SK-N-SH (cell line): ENCODE data around the gene PYY. TPM values are rescaled to one million over a fixed set of nuclear protein-coding genes. Genes with fewer than 3 reads are reported as not detected.

Source experiments
- CTCF ChIA-PET: fragments of 300-600, 350-600 bp; formaldehyde crosslinking; extraction: SDS; loops from one replicate; lab custom pipeline; 2021; lab: Yijun Ruan, JAX
- POLR2A ChIA-PET: fragments of 350-600 bp; sonication (Branson Sonifier 250); formaldehyde crosslinking; extraction: SDS; loops from one replicate; lab custom pipeline; 2020; ENCODE audit warnings: antibody characterized with exemption, inconsistent platforms; lab: Yijun Ruan, JAX
- DNase-seq: peaks from one replicate; pipeline ENCODE4 v3.0.0; 2012
- H2AFZ ChIP-seq: fragments of 200-600 bp; sonication (generic); 2 replicates; pipeline ENCODE4 v1.8.1; 2016; ENCODE audit warnings: antibody characterized with exemption, mild to moderate bottlenecking, low read depth
- H3F3A ChIP-seq: fragments of 200-600 bp; sonication (generic); replicated peaks from 2 replicates; pipeline ENCODE3; 2016; ENCODE audit warnings: antibody characterized with exemption, mild to moderate bottlenecking; ENCODE audit not compliant: insufficient read depth
- H3K27ac ChIP-seq, 2 experiments: fragments of 200-500 bp in 1 of 2; fragments of 200-600 bp in 1 of 2; sonication (Bioruptor generic) in 1 of 2; sonication (generic), shearing (Covaris generic) in 1 of 2; 2 replicates each; pipeline versions ENCODE4 v1.5.1 to v1.6.1; 2014 to 2016; ENCODE audit warnings: low read depth in 2 of 2, inconsistent platforms in 1 of 2, low read length in 1 of 2, mild to moderate bottlenecking in 1 of 2, mixed read lengths in 1 of 2
- H3K27me3 ChIP-seq: fragments of 200-600 bp; sonication (generic), shearing (Covaris generic); 2 replicates; pipeline ENCODE4 v1.6.1; 2016; ENCODE audit warnings: mixed run types; ENCODE audit not compliant: insufficient read depth
- H3K36me3 ChIP-seq, 2 experiments: fragments of 200-500 bp in 1 of 2; fragments of 200-600 bp in 1 of 2; sonication (Bioruptor generic) in 1 of 2; sonication (generic) in 1 of 2; replicated peaks in 1 of 2; 2 replicates each; pipeline versions ENCODE3 to v1.5.1; 2014 to 2016; ENCODE audit warnings: low read length in 1 of 2, mild to moderate bottlenecking in 1 of 2; ENCODE audit not compliant: insufficient read depth in 2 of 2, control insufficient read depth in 1 of 2
- H3K4me1 ChIP-seq, 2 experiments: fragments of 200-500 bp in 1 of 2; fragments of 200-600 bp in 1 of 2; sonication (Bioruptor generic) in 1 of 2; sonication (generic), shearing (Covaris generic) in 1 of 2; 2 replicates each; pipeline versions ENCODE4 v1.5.1 to v1.6.1; 2014 to 2016; ENCODE audit warnings: low read depth in 1 of 2, low read length in 1 of 2, mixed run types in 1 of 2; ENCODE audit not compliant: insufficient read depth in 2 of 2, control insufficient read depth in 1 of 2
- H3K4me2 ChIP-seq: fragments of 200-600 bp; sonication (generic), shearing (Covaris generic); 2 replicates; pipeline ENCODE4 v1.6.1; 2017; ENCODE audit warnings: mixed run types
- H3K4me3 ChIP-seq, 2 experiments: fragments of 200-500 bp in 1 of 2; fragments of 200-600 bp in 1 of 2; sonication (Bioruptor generic) in 1 of 2; sonication (generic), shearing (Covaris generic) in 1 of 2; 2 replicates each; pipeline versions ENCODE4 v1.5.1 to v1.8.1; 2014 to 2016; ENCODE audit warnings: low read depth in 2 of 2, inconsistent platforms in 1 of 2, low read length in 1 of 2, mild to moderate bottlenecking in 1 of 2, mixed read lengths in 1 of 2, moderate library complexity in 1 of 2
- H3K79me2 ChIP-seq: fragments of 200-600 bp; sonication (generic); 2 replicates; pipeline ENCODE4 v1.8.1; 2017; ENCODE audit warnings: mild to moderate bottlenecking; ENCODE audit not compliant: insufficient read depth
- H3K9ac ChIP-seq: fragments of 200-600 bp; sonication (generic); 2 replicates; pipeline ENCODE4 v1.6.1; 2017; ENCODE audit warnings: mixed run types
- H3K9me2 ChIP-seq: fragments of 200-600 bp; sonication (generic); 2 replicates; pipeline ENCODE4 v1.6.1; 2017; ENCODE audit warnings: mixed run types
- H3K9me3 ChIP-seq: fragments of 200-600 bp; sonication (generic); 2 replicates; pipeline ENCODE4 v1.6.1; 2017; ENCODE audit warnings: mixed run types, mild to moderate bottlenecking, moderate library complexity
- H4K20me1 ChIP-seq: fragments of 200-600 bp; sonication (generic); 2 replicates; pipeline ENCODE4 v1.6.1; 2017; ENCODE audit warnings: mild to moderate bottlenecking, mixed run types; ENCODE audit not compliant: insufficient read depth
- CHD2 ChIP-seq: fragments of 150-350 bp; IDR thresholded peaks from 2 replicates; pipeline ENCODE4 v1.6.1; 2018; ENCODE audit warnings: low read length; ENCODE audit not compliant: partially characterized antibody
- EZH2phosphoT487 ChIP-seq: fragments of 200-600 bp; sonication (generic); IDR thresholded peaks from 2 replicates; pipeline ENCODE4 v1.6.1; 2017; ENCODE audit warnings: low read depth, mixed run types, mild to moderate bottlenecking, antibody characterized with exemption, moderate library complexity, borderline replicate concordance
- FOXJ3 ChIP-seq: sonication (generic); formaldehyde crosslinking; IDR thresholded peaks from 2 replicates; pipeline ENCODE4 v1.5.1; 2020; ENCODE audit warnings: mild to moderate bottlenecking, missing genetic modification reagents
- GATA2 ChIP-seq: sonication (generic); formaldehyde crosslinking; IDR thresholded peaks from 2 replicates; pipeline ENCODE4 v1.5.0; 2020; ENCODE audit warnings: mild to moderate bottlenecking, missing genetic modification reagents
- JUND ChIP-seq: IDR thresholded peaks from 2 replicates; pipeline ENCODE4 v1.4.0; 2012
- MXI1 ChIP-seq: IDR thresholded peaks from 2 replicates; pipeline ENCODE4 v1.6.1; 2012; ENCODE audit warnings: mild to moderate bottlenecking, low read depth, low read length, improper control_type of control experiment
- POLR2AphosphoS5 ChIP-seq: IDR thresholded peaks from 2 replicates; pipeline ENCODE4 v1.6.1; 2012; ENCODE audit warnings: low read depth, low read length
- RAD21 ChIP-seq: IDR thresholded peaks from 2 replicates; pipeline ENCODE4 v1.6.1; 2012; ENCODE audit warnings: mild to moderate bottlenecking, low read length
- RFX5 ChIP-seq: IDR thresholded peaks from 2 replicates; pipeline ENCODE4 v1.6.1; 2012; ENCODE audit warnings: mild to moderate bottlenecking, improper control_type of control experiment, low read length
- SIN3A ChIP-seq: IDR thresholded peaks from 2 replicates; pipeline ENCODE4 v1.6.1; 2012; ENCODE audit warnings: low read depth, mild to moderate bottlenecking, low read length, moderate library complexity, borderline replicate concordance
- TAF1 ChIP-seq: IDR thresholded peaks from 2 replicates; pipeline ENCODE4 v1.6.1; 2012; ENCODE audit warnings: low read depth, mild to moderate bottlenecking, low read length, moderate library complexity, borderline replicate concordance
- WGBS: methylation state at CpG from one replicate; pipeline ENCODE4 v1.1.6; 2017; ENCODE audit warnings: low lambda C conversion rate; 5-methylcytosine and 5-hydroxymethylcytosine counted together
- polyA plus RNA-seq, 3 experiments: library from polyadenylated mRNA; depleted of rRNA; stranded (reverse); fragments of >200 nt; gene quantifications; 2 replicates each; pipeline ENCODE4 v1.2.3, GENCODE V29; 2012
- TF ChIP-seq, protein P1 (sequence below): IDR thresholded peaks from 2 replicates; pipeline ENCODE4 v1.6.1; 2012; ENCODE audit warnings: mild to moderate bottlenecking, low read depth, low read length, moderate library complexity
- TF ChIP-seq, protein P2 (sequence below): IDR thresholded peaks from 2 replicates; pipeline ENCODE4 v1.4.0; 2012; ENCODE audit warnings: low read depth, borderline replicate concordance
- TF ChIP-seq, protein P3 (sequence below): IDR thresholded peaks from 2 replicates; pipeline ENCODE4 v1.4.0; 2012; ENCODE audit warnings: low read depth, borderline replicate concordance

Gene PYY
- polyA plus RNA-seq, 1 of the 3 experiments (the other 2 are of a cell fraction): 0.21 TPM

DNA sequence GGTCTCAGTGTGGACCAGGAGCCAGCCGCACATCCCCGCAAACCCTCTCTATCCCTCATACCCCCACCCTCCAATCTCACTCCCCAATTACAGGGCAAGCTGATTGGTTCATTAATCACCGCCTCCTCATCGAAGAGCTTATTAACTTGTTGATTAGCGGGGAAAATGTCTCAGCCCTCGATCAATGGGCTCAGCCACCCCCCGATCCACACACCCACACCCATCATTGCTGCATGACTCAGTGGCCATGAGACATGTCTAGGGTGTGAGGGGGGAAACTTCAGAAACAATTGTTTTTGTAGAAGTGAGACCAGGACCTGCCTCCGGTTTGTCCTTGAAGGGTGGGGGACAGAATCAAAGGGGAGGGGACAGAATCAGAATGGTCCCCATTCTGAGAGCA lies 2.5 kb upstream of the PYY start:
- 80% methylated on average over 8 of the region's 8 CpGs for WGBS

More for the DNA sequence above, 2.5 kb upstream of the PYY start:
- no peak for DNase-seq
- Histone ChIP-seq H3K4me2 (no peak overlapping the region), H3K36me3 (no peaks in the 10 kb centered on the region), H4K20me1 (no peaks in the 10 kb centered on the region), H3K4me1 (no peaks in the 10 kb centered on the region), H3F3A (no peaks in the 10 kb centered on the region), H3K27ac (no peak overlapping the region), H3K9me2 (no peaks in the 10 kb centered on the region), H3K9me3 (no peaks in the 10 kb centered on the region), H3K4me3 (no peak overlapping the region)
- POLR2A ChIA-PET: no interaction called here
- no peak for TF ChIP-seq SIN3A
- TF ChIP-seq GATA2: no peak
- TF ChIP-seq, protein P1, sequence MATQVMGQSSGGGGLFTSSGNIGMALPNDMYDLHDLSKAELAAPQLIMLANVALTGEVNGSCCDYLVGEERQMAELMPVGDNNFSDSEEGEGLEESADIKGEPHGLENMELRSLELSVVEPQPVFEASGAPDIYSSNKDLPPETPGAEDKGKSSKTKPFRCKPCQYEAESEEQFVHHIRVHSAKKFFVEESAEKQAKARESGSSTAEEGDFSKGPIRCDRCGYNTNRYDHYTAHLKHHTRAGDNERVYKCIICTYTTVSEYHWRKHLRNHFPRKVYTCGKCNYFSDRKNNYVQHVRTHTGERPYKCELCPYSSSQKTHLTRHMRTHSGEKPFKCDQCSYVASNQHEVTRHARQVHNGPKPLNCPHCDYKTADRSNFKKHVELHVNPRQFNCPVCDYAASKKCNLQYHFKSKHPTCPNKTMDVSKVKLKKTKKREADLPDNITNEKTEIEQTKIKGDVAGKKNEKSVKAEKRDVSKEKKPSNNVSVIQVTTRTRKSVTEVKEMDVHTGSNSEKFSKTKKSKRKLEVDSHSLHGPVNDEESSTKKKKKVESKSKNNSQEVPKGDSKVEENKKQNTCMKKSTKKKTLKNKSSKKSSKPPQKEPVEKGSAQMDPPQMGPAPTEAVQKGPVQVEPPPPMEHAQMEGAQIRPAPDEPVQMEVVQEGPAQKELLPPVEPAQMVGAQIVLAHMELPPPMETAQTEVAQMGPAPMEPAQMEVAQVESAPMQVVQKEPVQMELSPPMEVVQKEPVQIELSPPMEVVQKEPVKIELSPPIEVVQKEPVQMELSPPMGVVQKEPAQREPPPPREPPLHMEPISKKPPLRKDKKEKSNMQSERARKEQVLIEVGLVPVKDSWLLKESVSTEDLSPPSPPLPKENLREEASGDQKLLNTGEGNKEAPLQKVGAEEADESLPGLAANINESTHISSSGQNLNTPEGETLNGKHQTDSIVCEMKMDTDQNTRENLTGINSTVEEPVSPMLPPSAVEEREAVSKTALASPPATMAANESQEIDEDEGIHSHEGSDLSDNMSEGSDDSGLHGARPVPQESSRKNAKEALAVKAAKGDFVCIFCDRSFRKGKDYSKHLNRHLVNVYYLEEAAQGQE: no peak
- no peak for TF ChIP-seq FOXJ3 (CRISPR knock-in tag)
- no peak for TF ChIP-seq RFX5
- TF ChIP-seq MXI1: no peak
- no peak for TF ChIP-seq CHD2
- TF ChIP-seq RAD21: no peak
- TF ChIP-seq TAF1: no peak
- TF ChIP-seq, protein P2, sequence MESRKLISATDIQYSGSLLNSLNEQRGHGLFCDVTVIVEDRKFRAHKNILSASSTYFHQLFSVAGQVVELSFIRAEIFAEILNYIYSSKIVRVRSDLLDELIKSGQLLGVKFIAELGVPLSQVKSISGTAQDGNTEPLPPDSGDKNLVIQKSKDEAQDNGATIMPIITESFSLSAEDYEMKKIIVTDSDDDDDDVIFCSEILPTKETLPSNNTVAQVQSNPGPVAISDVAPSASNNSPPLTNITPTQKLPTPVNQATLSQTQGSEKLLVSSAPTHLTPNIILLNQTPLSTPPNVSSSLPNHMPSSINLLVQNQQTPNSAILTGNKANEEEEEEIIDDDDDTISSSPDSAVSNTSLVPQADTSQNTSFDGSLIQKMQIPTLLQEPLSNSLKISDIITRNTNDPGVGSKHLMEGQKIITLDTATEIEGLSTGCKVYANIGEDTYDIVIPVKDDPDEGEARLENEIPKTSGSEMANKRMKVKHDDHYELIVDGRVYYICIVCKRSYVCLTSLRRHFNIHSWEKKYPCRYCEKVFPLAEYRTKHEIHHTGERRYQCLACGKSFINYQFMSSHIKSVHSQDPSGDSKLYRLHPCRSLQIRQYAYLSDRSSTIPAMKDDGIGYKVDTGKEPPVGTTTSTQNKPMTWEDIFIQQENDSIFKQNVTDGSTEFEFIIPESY: no peak
- TF ChIP-seq, protein P3, sequence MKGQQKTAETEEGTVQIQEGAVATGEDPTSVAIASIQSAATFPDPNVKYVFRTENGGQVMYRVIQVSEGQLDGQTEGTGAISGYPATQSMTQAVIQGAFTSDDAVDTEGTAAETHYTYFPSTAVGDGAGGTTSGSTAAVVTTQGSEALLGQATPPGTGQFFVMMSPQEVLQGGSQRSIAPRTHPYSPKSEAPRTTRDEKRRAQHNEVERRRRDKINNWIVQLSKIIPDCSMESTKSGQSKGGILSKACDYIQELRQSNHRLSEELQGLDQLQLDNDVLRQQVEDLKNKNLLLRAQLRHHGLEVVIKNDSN: no peak
- TF ChIP-seq EZH2phosphoT487: no peak
- no peak for TF ChIP-seq JUND
- TF ChIP-seq POLR2AphosphoS5: no peak
- TF ChIP-seq, all 33 proteins: peak for 0
- Histone ChIP-seq H2AFZ (no peak overlapping the region), H3K79me2 (no peaks in the 10 kb centered on the region), H3K27me3 (no peaks in the 10 kb centered on the region), H3K9ac (no peak overlapping the region)
- CTCF ChIA-PET: interaction anchor here (0.6 to 2.4 kb wide), 2 partner anchors 12 to 38 kb away, joined by 3 to 7 read pairs; no protein-coding TSS in a partner anchor
